ENCODE data around the gene UNC93A.

DNA sequence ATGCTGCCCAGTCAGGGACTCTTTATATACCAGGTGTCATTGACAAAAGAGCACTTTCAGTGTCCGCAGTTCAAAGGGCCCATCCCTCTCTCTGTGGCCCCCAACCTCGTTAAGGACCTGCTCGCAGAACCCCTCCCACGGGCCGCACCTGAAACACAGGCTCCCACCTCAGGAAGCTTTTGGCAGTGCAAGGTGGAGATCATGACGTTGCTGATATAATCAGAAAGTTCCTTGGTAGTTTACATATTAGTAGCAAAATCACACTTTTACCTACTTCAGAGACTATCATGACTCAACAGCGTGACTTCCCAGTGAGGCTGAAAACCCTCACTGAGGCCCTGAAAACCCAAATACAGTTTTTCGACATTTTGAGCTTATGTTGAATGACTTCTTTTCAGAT is 37.9 kb downstream of the UNC93A start:
- TF ChIP-seq, protein P1, sequence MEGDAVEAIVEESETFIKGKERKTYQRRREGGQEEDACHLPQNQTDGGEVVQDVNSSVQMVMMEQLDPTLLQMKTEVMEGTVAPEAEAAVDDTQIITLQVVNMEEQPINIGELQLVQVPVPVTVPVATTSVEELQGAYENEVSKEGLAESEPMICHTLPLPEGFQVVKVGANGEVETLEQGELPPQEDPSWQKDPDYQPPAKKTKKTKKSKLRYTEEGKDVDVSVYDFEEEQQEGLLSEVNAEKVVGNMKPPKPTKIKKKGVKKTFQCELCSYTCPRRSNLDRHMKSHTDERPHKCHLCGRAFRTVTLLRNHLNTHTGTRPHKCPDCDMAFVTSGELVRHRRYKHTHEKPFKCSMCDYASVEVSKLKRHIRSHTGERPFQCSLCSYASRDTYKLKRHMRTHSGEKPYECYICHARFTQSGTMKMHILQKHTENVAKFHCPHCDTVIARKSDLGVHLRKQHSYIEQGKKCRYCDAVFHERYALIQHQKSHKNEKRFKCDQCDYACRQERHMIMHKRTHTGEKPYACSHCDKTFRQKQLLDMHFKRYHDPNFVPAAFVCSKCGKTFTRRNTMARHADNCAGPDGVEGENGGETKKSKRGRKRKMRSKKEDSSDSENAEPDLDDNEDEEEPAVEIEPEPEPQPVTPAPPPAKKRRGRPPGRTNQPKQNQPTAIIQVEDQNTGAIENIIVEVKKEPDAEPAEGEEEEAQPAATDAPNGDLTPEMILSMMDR (IDR thresholded peaks at IDR 0.05; ENCODE audit: low read depth, low read length, poor library complexity, severe bottlenecking), result no peak
- TF ChIP-seq EZH2phosphoT487 (IDR thresholded peaks at IDR 0.05; ENCODE audit: borderline replicate concordance, low read length), result no peak
